Esophagus (tissue), 2 donors: Measurements from ENCODE around the gene COL10A1. TPM values are rescaled to one million over a fixed set of nuclear protein-coding genes. Genes with fewer than 3 reads are reported as not detected.

ENCODE experiments used
- H3K27ac ChIP-seq, 2 donors: one replicate each; pipeline ENCODE4 v1.5.1; 2013; ENCODE audit warnings: low read depth in 2 of 2, mild to moderate bottlenecking in 2 of 2, inconsistent platforms in 1 of 2, low read length in 1 of 2, moderate library complexity in 1 of 2
- H3K27me3 ChIP-seq, 2 donors: one replicate each; pipeline ENCODE4 v1.6.1; 2013; ENCODE audit warnings: low read length in 2 of 2, control low read depth in 1 of 2, mild to moderate bottlenecking in 1 of 2; ENCODE audit not compliant: insufficient read depth in 2 of 2, control insufficient read depth in 1 of 2
- H3K36me3 ChIP-seq, 2 donors: one replicate each; pipeline ENCODE4 v1.6.1; 2013; ENCODE audit warnings: low read length in 1 of 2; ENCODE audit not compliant: control insufficient read depth in 2 of 2, insufficient read depth in 2 of 2
- H3K4me1 ChIP-seq, 2 donors: one replicate each; pipeline ENCODE4 v1.6.1; 2013; ENCODE audit warnings: low read length in 1 of 2; ENCODE audit not compliant: control insufficient read depth in 2 of 2, insufficient read depth in 2 of 2
- H3K4me3 ChIP-seq, 2 donors: one replicate each; pipeline ENCODE4 v1.5.1; 2013; ENCODE audit warnings: low read length in 2 of 2, mild to moderate bottlenecking in 2 of 2, low read depth in 1 of 2, moderate library complexity in 1 of 2
- H3K9me3 ChIP-seq, 2 donors: one replicate each; pipeline ENCODE4 v1.6.1; 2013; ENCODE audit warnings: mild to moderate bottlenecking in 2 of 2, low read depth in 1 of 2, low read length in 1 of 2, moderate library complexity in 1 of 2; ENCODE audit not compliant: control insufficient read depth in 2 of 2, insufficient read depth in 1 of 2
- WGBS, 2 donors: extraction: QIAGEN DNeasy Blood & Tissue Kit; methylation state at CpG; one replicate each; pipeline ENCODE4 v1.1.7; 2013; 5-methylcytosine and 5-hydroxymethylcytosine counted together
- polyA plus RNA-seq, 2 donors: library from polyadenylated mRNA; stranded (reverse); fragments of 200-250 nt; gene quantifications; one replicate each; pipeline ENCODE4 v1.2.3, GENCODE V29; 2013
- donor health status: healthy with polysubstance abuse.
- donor health status: Bipolar disorder and iron deficiency.

Gene COL10A1
- polyA plus RNA-seq, 2 donors: not detected

DNA sequence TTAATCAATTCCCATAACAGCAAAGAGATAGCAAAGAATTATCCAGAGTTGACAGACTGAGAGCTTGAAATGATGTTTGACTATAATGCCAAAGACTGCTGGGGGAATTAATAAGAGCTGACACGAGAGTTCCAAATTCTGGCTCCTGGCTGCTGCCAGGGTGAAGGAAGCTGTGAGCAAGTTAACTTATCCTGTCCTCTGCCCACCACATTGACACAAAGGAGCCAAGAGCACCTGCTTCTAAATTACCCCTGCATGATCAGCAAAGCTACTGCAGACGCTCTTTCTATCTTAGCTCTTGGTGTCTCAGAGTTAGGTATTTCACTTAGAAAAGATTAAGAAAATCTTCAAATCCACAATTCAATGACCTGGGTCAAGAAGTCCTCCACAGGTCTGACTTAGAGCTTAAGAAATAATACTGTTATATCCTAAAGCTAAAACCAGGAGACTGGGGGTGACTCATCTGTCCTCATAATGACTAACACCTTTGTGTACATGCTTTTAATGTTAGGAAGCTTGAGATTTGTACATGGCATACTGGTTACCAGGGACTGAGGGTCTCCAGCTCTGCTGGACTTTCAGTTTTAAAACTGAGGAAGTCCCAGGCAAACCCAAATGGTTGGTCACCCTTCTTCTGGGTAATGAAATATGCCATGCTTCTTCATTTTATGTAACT lies 52.0 kb downstream of the COL10A1 start:
- no peaks in the 10 kb centered on the region for H3K36me3 ChIP-seq
- H3K4me3 ChIP-seq: no peak overlapping the region
- WGBS, 2 donors: 51 to 65% methylated on average over 2 of the region's 2 CpGs
- H3K27me3 ChIP-seq: no peaks in the 10 kb centered on the region
- H3K4me1 ChIP-seq: no peaks in the 10 kb centered on the region
- H3K9me3 ChIP-seq: no peaks in the 10 kb centered on the region
- H3K27ac ChIP-seq: no peak overlapping the region

DNA sequence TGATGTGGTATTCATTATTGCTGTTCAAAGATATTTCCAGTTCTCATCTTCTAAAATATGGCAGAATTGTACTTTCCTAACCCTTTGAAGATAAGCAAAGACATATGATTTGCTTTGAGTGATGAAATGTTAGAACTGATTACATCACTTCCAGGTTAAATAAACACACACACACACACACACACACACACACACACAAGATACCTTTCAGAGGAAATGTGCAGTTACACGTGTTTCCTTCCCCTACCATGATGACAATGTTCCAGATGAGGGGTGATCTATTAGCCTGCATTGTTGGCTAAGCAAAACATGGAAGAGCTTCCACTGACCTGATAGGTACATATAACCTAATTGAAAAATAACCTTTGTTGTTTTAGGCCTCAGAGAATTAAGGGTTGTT lies 53.6 kb downstream of the COL10A1 start:
- no peak overlapping the region for H3K27ac ChIP-seq
- H3K9me3 ChIP-seq: no peaks in the 10 kb centered on the region
- 50 to 53% methylated on average over 1 of the region's 1 CpG for WGBS, 2 donors

DNA sequence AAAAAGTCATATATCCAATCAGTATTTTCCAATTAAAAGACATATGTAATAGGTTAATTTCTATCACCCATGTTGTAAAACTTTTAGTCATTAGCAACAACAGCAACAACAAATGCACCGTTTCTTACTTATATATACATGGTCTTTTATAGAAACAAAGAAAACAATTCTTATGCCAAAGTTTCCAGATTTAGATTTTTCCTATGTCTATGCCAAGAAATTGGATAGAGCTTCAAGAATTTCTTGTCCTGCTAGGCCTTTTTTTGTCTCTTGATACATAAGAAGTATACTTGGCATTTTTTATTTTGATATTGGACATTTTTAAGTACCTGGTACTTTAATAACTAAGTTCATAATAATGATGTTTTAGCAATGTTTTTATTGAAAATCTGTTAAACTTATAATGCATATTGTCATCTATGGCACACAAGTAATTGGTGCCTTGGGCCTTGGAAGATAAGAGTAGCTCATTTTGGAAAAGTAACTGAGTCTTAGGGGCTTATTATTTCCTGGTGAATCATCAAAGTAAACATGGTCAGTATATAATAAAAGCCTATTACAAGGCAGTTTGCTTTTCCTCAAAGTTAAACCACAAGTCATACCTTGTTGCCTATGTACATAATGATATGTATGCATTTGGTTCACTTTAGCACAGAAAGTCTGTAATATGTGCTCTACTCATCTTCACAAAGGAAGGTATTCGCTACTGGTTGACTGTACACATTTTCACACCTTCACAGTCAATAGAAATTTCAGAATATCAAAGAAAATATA lies 55.1 kb downstream of the COL10A1 start:
- WGBS, 2 donors: 53 to 63% methylated on average over 2 of the region's 2 CpGs
- H3K27ac ChIP-seq: no peak overlapping the region
- H3K4me1 ChIP-seq: no peaks in the 10 kb centered on the region
- no peak overlapping the region for H3K4me3 ChIP-seq
- H3K36me3 ChIP-seq: no peaks in the 10 kb centered on the region
- no peaks in the 10 kb centered on the region for H3K9me3 ChIP-seq
- H3K27me3 ChIP-seq: no peaks in the 10 kb centered on the region

More for the DNA sequence above, 53.6 kb downstream of the COL10A1 start:
- no peaks in the 10 kb centered on the region for H3K4me1 ChIP-seq
- no peak overlapping the region for H3K4me3 ChIP-seq
- H3K36me3 ChIP-seq: no peaks in the 10 kb centered on the region
- no peaks in the 10 kb centered on the region for H3K27me3 ChIP-seq

DNA sequence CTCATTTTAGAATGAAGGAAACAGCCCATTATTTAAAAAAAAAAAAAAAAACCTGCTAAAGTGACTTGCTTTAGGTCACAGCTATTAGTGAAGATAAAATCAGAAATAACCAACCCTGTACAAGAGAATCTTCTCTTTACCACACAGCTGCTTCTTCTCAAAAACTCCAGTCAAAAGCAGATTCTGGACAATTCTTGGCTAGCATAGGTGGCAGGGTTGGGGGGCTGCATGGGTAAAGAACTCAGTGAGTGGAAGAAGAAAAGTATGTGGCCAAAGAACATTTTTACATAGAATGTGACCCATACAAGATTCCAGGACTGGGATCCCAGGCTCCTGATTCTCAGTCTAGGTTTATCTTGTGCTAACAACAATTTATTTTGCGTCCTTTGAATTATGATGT lies 55.8 kb downstream of the COL10A1 start:
- Histone ChIP-seq H3K36me3 (no peaks in the 10 kb centered on the region), H3K27ac (no peak overlapping the region), H3K27me3 (no peaks in the 10 kb centered on the region), H3K4me1 (no peaks in the 10 kb centered on the region), H3K4me3 (no peak overlapping the region), H3K9me3 (no peaks in the 10 kb centered on the region)
- 95 to 97% methylated on average over 1 of the region's 1 CpG for WGBS, 2 donors

Other genes with a start within 250 kb of the COL10A1 start
- 1 to 10 TPM; 1.3 to 1.8 TPM for gene FRK, start 65.2 kb downstream of the COL10A1 start, polyA plus RNA-seq
- gene NT5DC1, start 25.3 kb downstream of the COL10A1 start, polyA plus RNA-seq: 10 to 100 TPM in 1 of 2 donors, 1 to 10 TPM in 1; 4.0 to 18.1 TPM
- 1 to 10 TPM; 6.4 to 7.9 TPM for gene TSPYL4, start 127.9 kb upstream of the COL10A1 start, polyA plus RNA-seq
- 10 to 100 TPM; 11.9 to 24.3 TPM for gene TSPYL1, start 153.8 kb upstream of the COL10A1 start, polyA plus RNA-seq
- gene DSE, start 244.8 kb upstream of the COL10A1 start, polyA plus RNA-seq: 1 to 10 TPM; 4.5 to 8.1 TPM